PC-3 (cell line): ENCODE results near the gene ADAMTS9. TPM values are rescaled to one million over a fixed set of nuclear protein-coding genes. Genes with fewer than 3 reads are reported as not detected.

ENCODE experiments used
- ATAC-seq: fragments of 200-7000 bp; cut with Tn5 transposase; 2 replicates; pipeline ENCODE4 v1.9.1; 2020; ENCODE audit warnings: mild to moderate bottlenecking, moderate library complexity
- BruUV-seq: library from RNA; stranded (reverse); fragments of 400-500 nt; replicated peaks from 2 replicates; lab custom pipeline; 2021; lab: Mats Ljungman, UMichigan
- CTCF ChIA-PET: fragments of 300-600 bp; sonication (Branson Sonifier 250); formaldehyde crosslinking; loops from one replicate; lab custom pipeline; 2022; ENCODE audit warnings: antibody characterized with exemption; lab: Charles Lee
- POLR2A ChIA-PET: fragments of 300-600 bp; sonication (Branson Sonifier 250); formaldehyde crosslinking; loops from one replicate; lab custom pipeline; 2022; ENCODE audit warnings: antibody characterized with exemption; ENCODE audit not compliant: unreplicated experiment; lab: Charles Lee
- DNase-seq: peaks from one replicate; pipeline ENCODE4 v3.0.0-alpha.2; 2015
- H2AFZ ChIP-seq: fragments of 300-600 bp; sonication (generic); 2 replicates; pipeline ENCODE4 v1.6.0; 2016; ENCODE audit warnings: antibody characterized with exemption, low read length
- H3F3A ChIP-seq: fragments of 300-600 bp; sonication (generic); one replicate; pipeline ENCODE4 v1.6.0; 2017; ENCODE audit warnings: antibody characterized with exemption, low read length, control low read depth, mild to moderate bottlenecking; ENCODE audit not compliant: unreplicated experiment
- H3K27ac ChIP-seq: fragments of 300-600 bp; sonication (generic); 2 replicates; pipeline ENCODE4 v1.5.1; 2016; ENCODE audit warnings: mild to moderate bottlenecking, low read length
- H3K27me3 ChIP-seq: fragments of 300-600 bp; sonication (generic); 2 replicates; pipeline ENCODE4 v1.6.1; 2016; ENCODE audit warnings: low read length, mixed read lengths
- H3K36me3 ChIP-seq: fragments of 300-600 bp; sonication (generic); 2 replicates; pipeline ENCODE4 v1.6.1; 2016; ENCODE audit warnings: low read depth, mixed run types, low read length, mixed read lengths
- H3K4me1 ChIP-seq: fragments of 300-600 bp; sonication (generic); 2 replicates; pipeline ENCODE4 v1.5.1; 2016; ENCODE audit warnings: low read length; ENCODE audit not compliant: insufficient read depth
- H3K4me2 ChIP-seq: fragments of 300-600 bp; sonication (generic); 2 replicates; pipeline ENCODE4 v1.6.0; 2016; ENCODE audit warnings: low read length
- H3K4me3 ChIP-seq: fragments of 300-600 bp; sonication (generic); 2 replicates; pipeline ENCODE4 v1.5.1; 2016; ENCODE audit warnings: mild to moderate bottlenecking, low read length, mixed read lengths
- H3K79me2 ChIP-seq: fragments of 300-600 bp; sonication (generic); 2 replicates; pipeline ENCODE4 v1.6.1; 2017; ENCODE audit warnings: low read length, mixed read lengths
- H3K9ac ChIP-seq: fragments of 300-600 bp; sonication (generic); 2 replicates; pipeline ENCODE4 v1.6.0; 2016; ENCODE audit warnings: mild to moderate bottlenecking, low read length
- H3K9me2 ChIP-seq: fragments of 300-600 bp; sonication (generic); replicated peaks from 2 replicates; pipeline ENCODE4 v1.6.1; 2016; ENCODE audit warnings: mixed run types, low read length, mixed read lengths
- H3K9me3 ChIP-seq: fragments of 300-600 bp; sonication (generic); 2 replicates; pipeline ENCODE4 v1.6.1; 2016; ENCODE audit warnings: low read length, mixed read lengths
- H4K20me1 ChIP-seq: fragments of 300-600 bp; sonication (generic); 2 replicates; pipeline ENCODE4 v1.6.1; 2016; ENCODE audit warnings: low read length, mixed read lengths
- EZH2 ChIP-seq: fragments of 300-600 bp; sonication (generic); IDR thresholded peaks from one replicate; pipeline ENCODE4 v1.6.1; 2017; ENCODE audit warnings: antibody characterized with exemption, mild to moderate bottlenecking, low read length; ENCODE audit not compliant: unreplicated experiment
- EZH2phosphoT487 ChIP-seq: fragments of 300-600 bp; sonication (generic); IDR thresholded peaks from 2 replicates; pipeline ENCODE4 v1.6.1; 2018; ENCODE audit warnings: mild to moderate bottlenecking, antibody characterized with exemption, low read length, borderline replicate concordance
- intact Hi-C: fragments of 100-400 bp; cut with micrococcal nuclease; formaldehyde crosslinking; loops from 2 replicates; pipeline ENCODE4 v1.9.0; 2023
- total RNA-seq: library from RNA; depleted of rRNA; stranded (reverse); fragments of >200 nt; gene quantifications from 2 replicates; pipeline ENCODE4 v1.2.3, GENCODE V29; 2014
- TF ChIP-seq, protein P1 (sequence below): fragments of 300-600 bp; sonication (generic); conservative IDR thresholded peaks from 2 replicates; pipeline ENCODE4 v1.5.1; 2017; ENCODE audit warnings: antibody characterized with exemption, low read depth, mild to moderate bottlenecking, low read length

ADAMTS9 gene
- total RNA-seq, 1 experiment from 2014 or later: 0.55 TPM

DNA sequence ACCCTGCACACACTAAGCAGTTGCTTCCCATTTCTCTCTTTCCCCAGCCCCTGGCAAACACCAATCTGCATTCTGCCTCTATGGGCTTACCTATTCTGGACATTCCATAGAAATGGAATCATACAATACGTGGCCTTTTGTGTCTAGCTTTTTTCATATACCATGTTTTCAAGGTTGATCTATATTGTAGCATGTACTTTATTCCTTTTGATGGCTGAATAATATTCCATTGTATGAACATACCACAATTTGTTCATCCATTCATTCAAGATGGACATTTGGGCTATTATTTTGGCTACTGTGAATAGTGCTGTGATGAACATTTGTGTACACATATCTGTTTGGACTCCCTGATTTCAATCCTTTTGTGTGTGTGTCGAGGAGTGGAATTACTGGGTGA, 18.1 kb upstream of the ADAMTS9 start:
- H3K27ac ChIP-seq: no peak overlapping the region
- no peak overlapping the region for H3K9ac ChIP-seq
- no peak for DNase-seq
- TF ChIP-seq EZH2: no peak
- TF ChIP-seq EZH2phosphoT487: no peak
- TF ChIP-seq, protein P1, sequence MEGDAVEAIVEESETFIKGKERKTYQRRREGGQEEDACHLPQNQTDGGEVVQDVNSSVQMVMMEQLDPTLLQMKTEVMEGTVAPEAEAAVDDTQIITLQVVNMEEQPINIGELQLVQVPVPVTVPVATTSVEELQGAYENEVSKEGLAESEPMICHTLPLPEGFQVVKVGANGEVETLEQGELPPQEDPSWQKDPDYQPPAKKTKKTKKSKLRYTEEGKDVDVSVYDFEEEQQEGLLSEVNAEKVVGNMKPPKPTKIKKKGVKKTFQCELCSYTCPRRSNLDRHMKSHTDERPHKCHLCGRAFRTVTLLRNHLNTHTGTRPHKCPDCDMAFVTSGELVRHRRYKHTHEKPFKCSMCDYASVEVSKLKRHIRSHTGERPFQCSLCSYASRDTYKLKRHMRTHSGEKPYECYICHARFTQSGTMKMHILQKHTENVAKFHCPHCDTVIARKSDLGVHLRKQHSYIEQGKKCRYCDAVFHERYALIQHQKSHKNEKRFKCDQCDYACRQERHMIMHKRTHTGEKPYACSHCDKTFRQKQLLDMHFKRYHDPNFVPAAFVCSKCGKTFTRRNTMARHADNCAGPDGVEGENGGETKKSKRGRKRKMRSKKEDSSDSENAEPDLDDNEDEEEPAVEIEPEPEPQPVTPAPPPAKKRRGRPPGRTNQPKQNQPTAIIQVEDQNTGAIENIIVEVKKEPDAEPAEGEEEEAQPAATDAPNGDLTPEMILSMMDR: no peak
- H3K4me2 ChIP-seq: no peak overlapping the region
- no peaks in the 10 kb centered on the region for H3F3A ChIP-seq
- no peaks in the 10 kb centered on the region for H3K79me2 ChIP-seq
- H3K9me2 ChIP-seq: no peaks in the 10 kb centered on the region
- POLR2A ChIA-PET: no interaction called here
- CTCF ChIA-PET: no interaction called here
- no peaks in the 10 kb centered on the region for H3K36me3 ChIP-seq
- intact Hi-C loops: no loop called here
- H3K9me3 ChIP-seq: no peaks in the 10 kb centered on the region
- no peaks in the 10 kb centered on the region for H3K4me1 ChIP-seq
- no peaks in the 10 kb centered on the region for H3K27me3 ChIP-seq
- BruUV-seq: no TSS peak
- H2AFZ ChIP-seq: no peak overlapping the region
- ATAC-seq: no peak
- H3K4me3 ChIP-seq: no peak overlapping the region
- H4K20me1 ChIP-seq: no peaks in the 10 kb centered on the region

DNA sequence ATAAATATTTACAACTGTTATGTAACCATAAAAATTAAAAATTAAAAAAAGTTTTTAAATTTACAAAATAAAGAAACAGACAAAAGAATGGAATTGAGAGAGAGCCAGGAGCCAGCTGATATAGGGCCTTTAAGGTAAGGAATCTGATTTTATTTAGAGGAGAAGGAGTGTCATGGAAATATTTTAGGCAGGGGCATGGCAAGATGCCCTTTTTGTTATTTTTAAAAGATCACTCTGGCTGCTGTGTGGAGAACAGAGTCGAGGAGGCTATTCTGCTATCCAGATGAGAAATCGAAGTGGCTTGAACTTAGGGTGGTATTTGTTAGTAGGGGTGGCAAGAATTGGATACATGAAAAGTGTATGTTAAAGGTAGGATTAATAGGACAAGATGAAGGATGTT, 9.1 kb upstream of the ADAMTS9 start:
- Histone ChIP-seq H3K36me3 (no peaks in the 10 kb centered on the region), H3F3A (no peaks in the 10 kb centered on the region), H3K4me3 (no peak overlapping the region), H3K79me2 (no peaks in the 10 kb centered on the region), H3K4me2 (no peak overlapping the region), H3K27me3 (no peaks in the 10 kb centered on the region), H3K9me2 (no peaks in the 10 kb centered on the region), H2AFZ (no peak overlapping the region), H4K20me1 (no peaks in the 10 kb centered on the region), H3K4me1 (no peaks in the 10 kb centered on the region), H3K9ac (no peak overlapping the region), H3K9me3 (no peaks in the 10 kb centered on the region), H3K27ac (no peak overlapping the region)
- POLR2A ChIA-PET: no interaction called here
- DNase-seq (no peak), ATAC-seq (no peak)
- no TSS peak for BruUV-seq
- TF ChIP-seq, protein P1: no peak
- no peak for TF ChIP-seq EZH2phosphoT487
- TF ChIP-seq EZH2: no peak
- CTCF ChIA-PET: no interaction called here
- intact Hi-C loops: no loop called here

DNA sequence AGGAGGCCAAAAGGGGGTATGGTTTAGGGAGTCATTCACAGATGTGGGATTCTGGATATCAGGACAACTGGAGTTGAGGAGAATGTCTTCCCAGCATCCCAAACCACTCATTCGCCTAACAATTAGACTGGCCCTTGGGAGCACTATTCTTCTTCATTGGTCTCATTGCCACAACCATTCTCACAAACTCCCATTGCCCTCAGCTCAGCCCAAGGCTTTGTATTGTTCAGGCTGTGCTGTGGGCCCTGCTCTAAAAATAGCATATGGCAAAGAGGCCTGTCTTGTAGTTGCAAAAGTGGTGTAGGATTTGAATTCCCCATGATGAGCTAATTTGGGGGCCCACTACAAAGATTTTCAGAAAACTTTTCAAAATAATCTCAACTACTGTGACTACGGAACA, 6.3 kb upstream of the ADAMTS9 start:
- POLR2A ChIA-PET: no interaction called here
- no TSS peak for BruUV-seq
- CTCF ChIA-PET: no interaction called here
- H3K9ac ChIP-seq: no peak overlapping the region
- H2AFZ ChIP-seq: no peak overlapping the region
- DNase-seq (no peak), ATAC-seq (no peak)
- H3K79me2 ChIP-seq: no peaks in the 10 kb centered on the region
- no peaks in the 10 kb centered on the region for H3K36me3 ChIP-seq
- no peaks in the 10 kb centered on the region for H3K4me1 ChIP-seq
- no peaks in the 10 kb centered on the region for H4K20me1 ChIP-seq
- 0 out of 2 replicates have a peak, but pooled peaks cover 8% of the 10 kb centered on the region for H3K27me3 ChIP-seq
- H3F3A ChIP-seq: no peaks in the 10 kb centered on the region
- TF ChIP-seq EZH2phosphoT487 (no peak), EZH2 (no peak)
- TF ChIP-seq, protein P1: no peak
- intact Hi-C loops: no loop called here
- H3K4me2 ChIP-seq: no peak overlapping the region
- no peaks in the 10 kb centered on the region for H3K9me3 ChIP-seq
- no peak overlapping the region for H3K27ac ChIP-seq
- H3K4me3 ChIP-seq: no peak overlapping the region
- H3K9me2 ChIP-seq: no peaks in the 10 kb centered on the region
